C4-2B (cell line): Measurements from ENCODE around the gene GAP43.

ENCODE experiments used
- H3K27ac ChIP-seq: fragments of 450-650 bp; 2 replicates; pipeline ENCODE4 v1.5.1; 2017
- CTCF ChIP-seq: fragments of 450-650 bp; conservative IDR thresholded peaks from 2 replicates; pipeline ENCODE4 v1.5.1; 2017; ENCODE audit warnings: mild to moderate bottlenecking
- ZFX ChIP-seq: fragments of 450-650 bp; IDR thresholded peaks from 2 replicates; pipeline ENCODE4 v1.6.1; 2017

Gene GAP43

GRCh38 chr3:115663414-115663813 lies 40.1 kb downstream of the GAP43 start:
- no peak overlapping the region for H3K27ac ChIP-seq
- TF ChIP-seq CTCF (no peak), ZFX (no peak)

DNA sequence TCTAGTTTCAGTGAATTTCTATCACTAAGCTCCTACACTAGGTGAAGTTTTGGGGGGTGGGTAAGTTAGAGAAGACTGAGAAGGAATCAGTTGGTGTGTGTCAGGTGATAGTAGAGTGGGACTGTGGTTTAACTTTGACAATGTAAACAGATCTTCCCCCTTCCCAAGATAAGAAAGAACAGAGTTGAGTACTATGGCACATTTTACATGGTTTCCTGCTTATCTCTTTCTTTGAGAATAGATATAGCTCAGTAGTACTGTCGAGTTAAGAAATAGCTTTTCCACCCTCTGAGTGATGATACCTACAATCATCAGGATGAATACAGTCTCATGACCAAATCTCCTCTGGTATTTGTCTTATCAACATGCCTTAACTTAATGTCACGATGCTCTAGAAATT lies 42.8 kb downstream of the GAP43 start:
- H3K27ac ChIP-seq: no peak overlapping the region
- TF ChIP-seq ZFX (no peak), CTCF (no peak)

- no peak for TF ChIP-seq CTCF
- no peak for TF ChIP-seq ZFX
- no peak overlapping the region for H3K27ac ChIP-seq
Measured at GRCh38 chr3:115666920-115667737, 43.8 kb downstream of the GAP43 start.

- no peak for TF ChIP-seq ZFX
- TF ChIP-seq CTCF: no peak
- no peak overlapping the region for H3K27ac ChIP-seq
Measured at GRCh38 chr3:115667738-115668065, 44.4 kb downstream of the GAP43 start.

DNA sequence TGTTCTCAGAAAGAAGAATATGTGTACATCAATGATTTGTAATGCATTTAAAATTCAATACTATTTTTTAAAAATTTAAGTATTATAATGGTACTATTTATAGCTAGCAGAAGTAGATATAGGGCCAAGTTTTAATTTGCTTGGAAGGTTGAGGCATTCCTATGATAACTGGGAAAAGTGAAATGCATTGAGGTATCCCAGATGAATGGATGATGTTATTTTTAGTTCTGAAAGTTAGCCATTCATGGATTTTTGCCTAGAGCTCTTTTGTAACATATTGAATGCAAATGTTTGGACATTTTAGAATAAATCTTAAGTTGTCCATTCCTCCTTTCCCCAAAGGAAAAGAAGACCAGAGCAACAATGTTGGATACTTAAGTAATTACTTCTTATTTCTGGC lies 47.6 kb downstream of the GAP43 start:
- TF ChIP-seq CTCF: no peak
- no peak for TF ChIP-seq ZFX
- no peak overlapping the region for H3K27ac ChIP-seq

DNA sequence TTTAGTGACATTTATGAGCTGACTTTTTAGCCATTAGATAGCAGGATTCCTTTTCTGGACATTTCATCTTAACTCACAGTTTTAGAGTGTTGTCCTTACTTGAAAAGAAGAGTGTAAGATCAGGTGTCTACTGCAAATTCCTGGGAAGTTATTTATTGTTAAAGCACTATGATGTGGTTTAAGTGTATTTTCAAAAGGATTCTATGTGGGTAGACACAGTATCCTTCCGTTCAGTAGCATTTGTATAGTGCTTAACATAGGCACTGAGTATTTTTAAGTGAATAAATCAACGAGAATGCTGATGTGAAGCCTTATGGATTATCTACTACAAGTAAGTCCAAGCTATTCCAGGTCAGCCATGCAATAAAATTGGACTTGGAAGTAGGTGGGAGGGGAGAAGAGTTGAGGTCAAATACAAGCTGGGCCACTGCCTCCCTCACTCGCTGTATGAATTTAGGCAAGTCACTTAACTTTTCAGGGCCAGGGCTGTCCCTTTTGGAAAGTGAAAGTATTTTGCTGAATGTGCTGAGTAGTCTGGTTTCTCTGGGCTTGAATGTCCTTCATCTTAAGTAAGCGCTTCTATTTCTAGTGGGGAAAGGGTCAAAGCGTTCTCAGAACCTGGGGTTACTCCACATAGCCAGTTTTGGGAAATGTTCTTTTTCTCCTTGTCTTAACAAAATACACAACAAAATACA lies 48.6 kb downstream of the GAP43 start:
- TF ChIP-seq ZFX (no peak), CTCF (no peak)
- H3K27ac ChIP-seq: no peak overlapping the region

DNA sequence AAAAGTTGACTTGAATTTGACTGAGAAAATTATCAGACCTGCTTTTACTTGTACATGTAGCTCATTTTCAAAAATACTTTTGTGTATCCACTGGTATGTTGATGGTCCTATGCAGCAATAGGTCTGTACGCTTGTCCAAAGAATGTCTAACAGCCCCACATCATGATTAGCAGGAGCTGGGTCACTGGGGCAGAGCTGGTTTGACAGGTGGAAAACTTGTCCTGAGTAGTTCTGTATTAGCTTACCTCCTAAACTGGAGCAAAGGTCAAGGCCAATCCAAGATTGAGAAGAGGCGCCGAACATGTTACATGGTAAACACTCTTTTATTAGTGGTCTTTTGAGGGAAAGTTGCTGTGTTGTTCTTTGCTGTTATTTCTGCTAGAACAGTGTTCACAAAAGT lies 50.6 kb downstream of the GAP43 start:
- TF ChIP-seq CTCF (no peak), ZFX (no peak)
- no peak overlapping the region for H3K27ac ChIP-seq
